ENCODE measurements around the gene DENND1A.

The DENND1A gene

GRCh38 chr9:123548741-123549545 lies 381.0 kb downstream of the DENND1A start:
- in situ Hi-C loops (cut with MboI; ENCODE audit: low sequenced_read_pairs) = loop anchor here (10.0 to 25.0 kb wide), 2 partner anchors 486 to 788 kb away; no protein-coding TSS in a partner anchor

GRCh38 chr9:123544007-123544827 lies 385.7 kb downstream of the DENND1A start:
- in situ Hi-C loops (cut with MboI; ENCODE audit: low sequenced_read_pairs) = loop anchor here (10.0 to 25.0 kb wide), 2 partner anchors 491 to 793 kb away; no protein-coding TSS in a partner anchor

- in situ Hi-C loops (cut with MboI; ENCODE audit: low sequenced_read_pairs) = loop anchor here (10.0 to 25.0 kb wide), 2 partner anchors 491 to 794 kb away; no protein-coding TSS in a partner anchor
Observed at GRCh38 chr9:123543492-123543891, 386.4 kb downstream of the DENND1A start.

GRCh38 chr9:123542435-123543225 lies 387.3 kb downstream of the DENND1A start:
- in situ Hi-C loops (cut with MboI; ENCODE audit: low sequenced_read_pairs) = loop anchor here (10.0 to 25.0 kb wide), 2 partner anchors 492 to 795 kb away; no protein-coding TSS in a partner anchor

- in situ Hi-C loops (cut with MboI; ENCODE audit: low sequenced_read_pairs) = loop anchor here (10.0 to 25.0 kb wide), 2 partner anchors 493 to 796 kb away; no protein-coding TSS in a partner anchor
Observed at GRCh38 chr9:123541411-123541810, 388.5 kb downstream of the DENND1A start.

- in situ Hi-C loops (cut with MboI; ENCODE audit: low sequenced_read_pairs) = loop anchor here (10.0 to 25.0 kb wide), 2 partner anchors 494 to 797 kb away; no protein-coding TSS in a partner anchor
Observed at GRCh38 chr9:123540457-123540856, 389.5 kb downstream of the DENND1A start.

GRCh38 chr9:123537809-123538208 lies 392.1 kb downstream of the DENND1A start:
- in situ Hi-C loops (cut with MboI; ENCODE audit: low sequenced_read_pairs) = loop anchor here (25.0 kb wide), 1 partner anchor 799 kb away; no protein-coding TSS in a partner anchor

GRCh38 chr9:123536455-123536868 lies 393.5 kb downstream of the DENND1A start:
- in situ Hi-C loops (cut with MboI; ENCODE audit: low sequenced_read_pairs) = loop anchor here (25.0 kb wide), 1 partner anchor 801 kb away; no protein-coding TSS in a partner anchor

- in situ Hi-C loops (cut with MboI; ENCODE audit: low sequenced_read_pairs) = loop anchor here (25.0 kb wide), 1 partner anchor 803 kb away; no protein-coding TSS in a partner anchor
Observed at GRCh38 chr9:123534336-123534735, 395.6 kb downstream of the DENND1A start.

GRCh38 chr9:123530244-123530643 lies 399.7 kb downstream of the DENND1A start:
- in situ Hi-C loops (cut with MboI; ENCODE audit: low sequenced_read_pairs) = loop anchor here (25.0 kb wide), 1 partner anchor 807 kb away; no protein-coding TSS in a partner anchor

GRCh38 chr9:123528501-123528900 lies 401.4 kb downstream of the DENND1A start:
- in situ Hi-C loops (cut with MboI; ENCODE audit: low sequenced_read_pairs) = loop anchor here (25.0 kb wide), 1 partner anchor 809 kb away; no protein-coding TSS in a partner anchor

GRCh38 chr9:123527981-123528380 lies 401.9 kb downstream of the DENND1A start:
- in situ Hi-C loops (cut with MboI; ENCODE audit: low sequenced_read_pairs) = loop anchor here (25.0 kb wide), 1 partner anchor 809 kb away; no protein-coding TSS in a partner anchor

- in situ Hi-C loops (cut with MboI; ENCODE audit: low sequenced_read_pairs) = loop anchor here (25.0 kb wide), 1 partner anchor 811 kb away; no protein-coding TSS in a partner anchor
Observed at GRCh38 chr9:123525957-123526356, 404.0 kb downstream of the DENND1A start.

GRCh38 chr9:123525424-123525823 lies 404.5 kb downstream of the DENND1A start:
- in situ Hi-C loops (cut with MboI; ENCODE audit: low sequenced_read_pairs) = loop anchor here (25.0 kb wide), 1 partner anchor 812 kb away; no protein-coding TSS in a partner anchor

- in situ Hi-C loops (cut with MboI; ENCODE audit: low sequenced_read_pairs) = loop anchor here (25.0 kb wide), 1 partner anchor 812 kb away; no protein-coding TSS in a partner anchor
Observed at GRCh38 chr9:123524866-123525265, 405.1 kb downstream of the DENND1A start.

GRCh38 chr9:123523845-123524244 lies 406.1 kb downstream of the DENND1A start:
- in situ Hi-C loops (cut with MboI; ENCODE audit: low sequenced_read_pairs) = no loop called here

- in situ Hi-C loops (cut with MboI; ENCODE audit: low sequenced_read_pairs) = no loop called here
Observed at GRCh38 chr9:123523001-123523400, 406.9 kb downstream of the DENND1A start.

GRCh38 chr9:123522251-123522650 lies 407.7 kb downstream of the DENND1A start:
- in situ Hi-C loops (cut with MboI; ENCODE audit: low sequenced_read_pairs) = no loop called here

GRCh38 chr9:123518338-123518737 lies 411.6 kb downstream of the DENND1A start:
- in situ Hi-C loops (cut with MboI; ENCODE audit: low sequenced_read_pairs) = no loop called here

GRCh38 chr9:123517512-123517911 lies 412.4 kb downstream of the DENND1A start:
- in situ Hi-C loops (cut with MboI; ENCODE audit: low sequenced_read_pairs) = no loop called here
